SK-N-SH (cell line): ENCODE results near the gene PRRT4. TPM values are rescaled to one million over a fixed set of nuclear protein-coding genes. Genes with fewer than 3 reads are reported as not detected.

Experiments
- CTCF ChIA-PET: fragments of 300-600, 350-600 bp; formaldehyde crosslinking; extraction: SDS; loops from one replicate; lab custom pipeline; 2021; lab: Yijun Ruan, JAX
- POLR2A ChIA-PET: fragments of 350-600 bp; sonication (Branson Sonifier 250); formaldehyde crosslinking; extraction: SDS; loops from one replicate; lab custom pipeline; 2020; ENCODE audit warnings: antibody characterized with exemption, inconsistent platforms; lab: Yijun Ruan, JAX
- DNase-seq: peaks from one replicate; pipeline ENCODE4 v3.0.0; 2012
- H2AFZ ChIP-seq: fragments of 200-600 bp; sonication (generic); 2 replicates; pipeline ENCODE4 v1.8.1; 2016; ENCODE audit warnings: antibody characterized with exemption, mild to moderate bottlenecking, low read depth
- H3F3A ChIP-seq: fragments of 200-600 bp; sonication (generic); replicated peaks from 2 replicates; pipeline ENCODE3; 2016; ENCODE audit warnings: antibody characterized with exemption, mild to moderate bottlenecking; ENCODE audit not compliant: insufficient read depth
- H3K27ac ChIP-seq, 2 experiments: fragments of 200-500 bp in 1 of 2; fragments of 200-600 bp in 1 of 2; sonication (Bioruptor generic) in 1 of 2; sonication (generic), shearing (Covaris generic) in 1 of 2; 2 replicates each; pipeline versions ENCODE4 v1.5.1 to v1.6.1; 2014 to 2016; ENCODE audit warnings: low read depth in 2 of 2, inconsistent platforms in 1 of 2, low read length in 1 of 2, mild to moderate bottlenecking in 1 of 2, mixed read lengths in 1 of 2
- H3K27me3 ChIP-seq: fragments of 200-600 bp; sonication (generic), shearing (Covaris generic); 2 replicates; pipeline ENCODE4 v1.6.1; 2016; ENCODE audit warnings: mixed run types; ENCODE audit not compliant: insufficient read depth
- H3K36me3 ChIP-seq, 2 experiments: fragments of 200-500 bp in 1 of 2; fragments of 200-600 bp in 1 of 2; sonication (Bioruptor generic) in 1 of 2; sonication (generic) in 1 of 2; replicated peaks in 1 of 2; 2 replicates each; pipeline versions ENCODE3 to v1.5.1; 2014 to 2016; ENCODE audit warnings: low read length in 1 of 2, mild to moderate bottlenecking in 1 of 2; ENCODE audit not compliant: insufficient read depth in 2 of 2, control insufficient read depth in 1 of 2
- H3K4me1 ChIP-seq, 2 experiments: fragments of 200-500 bp in 1 of 2; fragments of 200-600 bp in 1 of 2; sonication (Bioruptor generic) in 1 of 2; sonication (generic), shearing (Covaris generic) in 1 of 2; 2 replicates each; pipeline versions ENCODE4 v1.5.1 to v1.6.1; 2014 to 2016; ENCODE audit warnings: low read depth in 1 of 2, low read length in 1 of 2, mixed run types in 1 of 2; ENCODE audit not compliant: insufficient read depth in 2 of 2, control insufficient read depth in 1 of 2
- H3K4me2 ChIP-seq: fragments of 200-600 bp; sonication (generic), shearing (Covaris generic); 2 replicates; pipeline ENCODE4 v1.6.1; 2017; ENCODE audit warnings: mixed run types
- H3K4me3 ChIP-seq, 2 experiments: fragments of 200-500 bp in 1 of 2; fragments of 200-600 bp in 1 of 2; sonication (Bioruptor generic) in 1 of 2; sonication (generic), shearing (Covaris generic) in 1 of 2; 2 replicates each; pipeline versions ENCODE4 v1.5.1 to v1.8.1; 2014 to 2016; ENCODE audit warnings: low read depth in 2 of 2, inconsistent platforms in 1 of 2, low read length in 1 of 2, mild to moderate bottlenecking in 1 of 2, mixed read lengths in 1 of 2, moderate library complexity in 1 of 2
- H3K79me2 ChIP-seq: fragments of 200-600 bp; sonication (generic); 2 replicates; pipeline ENCODE4 v1.8.1; 2017; ENCODE audit warnings: mild to moderate bottlenecking; ENCODE audit not compliant: insufficient read depth
- H3K9ac ChIP-seq: fragments of 200-600 bp; sonication (generic); 2 replicates; pipeline ENCODE4 v1.6.1; 2017; ENCODE audit warnings: mixed run types
- H3K9me2 ChIP-seq: fragments of 200-600 bp; sonication (generic); 2 replicates; pipeline ENCODE4 v1.6.1; 2017; ENCODE audit warnings: mixed run types
- H3K9me3 ChIP-seq: fragments of 200-600 bp; sonication (generic); 2 replicates; pipeline ENCODE4 v1.6.1; 2017; ENCODE audit warnings: mixed run types, mild to moderate bottlenecking, moderate library complexity
- H4K20me1 ChIP-seq: fragments of 200-600 bp; sonication (generic); 2 replicates; pipeline ENCODE4 v1.6.1; 2017; ENCODE audit warnings: mild to moderate bottlenecking, mixed run types; ENCODE audit not compliant: insufficient read depth
- CHD2 ChIP-seq: fragments of 150-350 bp; IDR thresholded peaks from 2 replicates; pipeline ENCODE4 v1.6.1; 2018; ENCODE audit warnings: low read length; ENCODE audit not compliant: partially characterized antibody
- CTCF ChIP-seq: fragments of 200-600 bp; sonication (generic); IDR thresholded peaks from 2 replicates; pipeline ENCODE4 v1.6.1; 2017; ENCODE audit warnings: antibody characterized with exemption, mild to moderate bottlenecking, moderate library complexity
- EP300 ChIP-seq, 2 experiments: IDR thresholded peaks; 2 replicates each; pipeline versions ENCODE4 v1.4.0 to v1.6.1; 2012; ENCODE audit warnings: borderline replicate concordance in 1 of 2, low read depth in 1 of 2, low read length in 1 of 2
- FOSL2 ChIP-seq: IDR thresholded peaks from 2 replicates; pipeline ENCODE4 v1.4.0; 2012; ENCODE audit warnings: low read depth, mild to moderate bottlenecking, moderate library complexity, borderline replicate concordance
- GABPA ChIP-seq: IDR thresholded peaks from 2 replicates; pipeline ENCODE4 v1.4.0; 2012; ENCODE audit warnings: low read depth, mild to moderate bottlenecking
- MAX ChIP-seq: IDR thresholded peaks from 2 replicates; pipeline ENCODE4 v1.4.0; 2012; ENCODE audit warnings: low read depth
- MEF2A ChIP-seq: IDR thresholded peaks from 2 replicates; pipeline ENCODE4 v1.4.0; 2012; ENCODE audit warnings: low read depth, borderline replicate concordance
- NFIC ChIP-seq: IDR thresholded peaks from 2 replicates; pipeline ENCODE4 v1.4.0; 2012; ENCODE audit warnings: borderline replicate concordance
- PBX3 ChIP-seq: IDR thresholded peaks from 2 replicates; pipeline ENCODE4; 2012
- POLR2AphosphoS5 ChIP-seq: IDR thresholded peaks from 2 replicates; pipeline ENCODE4 v1.6.1; 2012; ENCODE audit warnings: low read depth, low read length
- RCOR1 ChIP-seq: fragments of 150-350 bp; IDR thresholded peaks from 2 replicates; pipeline ENCODE4 v1.6.1; 2017; ENCODE audit warnings: antibody characterized with exemption, low read length
- RFX5 ChIP-seq: IDR thresholded peaks from 2 replicates; pipeline ENCODE4 v1.6.1; 2012; ENCODE audit warnings: mild to moderate bottlenecking, improper control_type of control experiment, low read length
- RXRA ChIP-seq: IDR thresholded peaks from 2 replicates; pipeline ENCODE4 v1.4.0; 2012; ENCODE audit warnings: low read depth, mild to moderate bottlenecking, borderline replicate concordance
- SMC3 ChIP-seq: IDR thresholded peaks from 2 replicates; pipeline ENCODE4 v1.6.1; 2012; ENCODE audit warnings: low read depth, low read length, improper control_type of control experiment
- TAF1 ChIP-seq: IDR thresholded peaks from 2 replicates; pipeline ENCODE4 v1.6.1; 2012; ENCODE audit warnings: low read depth, mild to moderate bottlenecking, low read length, moderate library complexity, borderline replicate concordance
- TEAD4 ChIP-seq: IDR thresholded peaks from 2 replicates; pipeline ENCODE4 v1.4.0; 2012; ENCODE audit warnings: mild to moderate bottlenecking, borderline replicate concordance; ENCODE audit not compliant: insufficient read depth
- USF2 ChIP-seq: fragments of 150-350 bp; IDR thresholded peaks from 2 replicates; pipeline ENCODE4 v1.6.1; 2017; ENCODE audit warnings: antibody characterized with exemption, low read length, low read depth, borderline replicate concordance
- YY1 ChIP-seq: IDR thresholded peaks from 2 replicates; pipeline ENCODE4 v1.4.0; 2012; ENCODE audit warnings: low read depth, mild to moderate bottlenecking
- WGBS: methylation state at CpG from one replicate; pipeline ENCODE4 v1.1.6; 2017; ENCODE audit warnings: low lambda C conversion rate; 5-methylcytosine and 5-hydroxymethylcytosine counted together
- polyA plus RNA-seq, 3 experiments: library from polyadenylated mRNA; depleted of rRNA; stranded (reverse); fragments of >200 nt; gene quantifications; 2 replicates each; pipeline ENCODE4 v1.2.3, GENCODE V29; 2012

The PRRT4 gene
- polyA plus RNA-seq, 1 of the 3 experiments (the other 2 are of a cell fraction), result 1.5 TPM

GRCh38 chr7:128321044-128321422 is 40.5 kb downstream of the PRRT4 start:
- H3K27ac ChIP-seq, result no peak overlapping the region
- no peak overlapping the region for H3K4me3 ChIP-seq
- no peak overlapping the region for H2AFZ ChIP-seq
- no peaks in the 10 kb centered on the region for H4K20me1 ChIP-seq
- peaks cover 79 to 85% of the 10 kb centered on the region in 2 experiments for H3K36me3 ChIP-seq
- no peak for DNase-seq
- no peak overlapping the region for H3K4me2 ChIP-seq
- 92% methylated on average over 5 of the region's 5 CpGs for WGBS
- H3K9ac ChIP-seq, result no peak overlapping the region
- ChIA-PET POLR2A (interaction anchor here (1.2 kb wide), 1 partner anchor 54 kb away, joined by 4 read pairs; no protein-coding TSS in a partner anchor), CTCF (interaction anchor here (0.9 to 6.1 kb wide), 15 partner anchors 9 to 112 kb away, joined by 3 to 29 read pairs (median 5); partner anchors contain the start of gene RBM28)
- H3K4me1 ChIP-seq, result peaks cover 0 to 6% of the 10 kb centered on the region in 2 experiments; a peak in 2 of 4 replicates
- H3K79me2 ChIP-seq, result no peaks in the 10 kb centered on the region
- no peak for TF ChIP-seq SMC3
- no peak for TF ChIP-seq GABPA
- TF ChIP-seq POLR2AphosphoS5, result no peak
- TF ChIP-seq NFIC, result no peak
- no peak for TF ChIP-seq YY1
- no peak for TF ChIP-seq PBX3
- TF ChIP-seq EP300 (IDR thresholded peaks at IDR 0.05; ENCODE audit: borderline replicate concordance in 1 of 2, low read depth in 1 of 2, low read length in 1 of 2), result no peak
- TF ChIP-seq FOSL2, result no peak
- TF ChIP-seq CHD2, result no peak
- no peak for TF ChIP-seq MAX
- no peak for TF ChIP-seq USF2
- TF ChIP-seq TAF1, result no peak
- TF ChIP-seq MEF2A, result no peak
- no peak for TF ChIP-seq RCOR1
- peaks cover 18% of the 10 kb centered on the region for H3F3A ChIP-seq
- no peaks in the 10 kb centered on the region for H3K27me3 ChIP-seq
- H3K9me2 ChIP-seq, result no peaks in the 10 kb centered on the region
- H3K9me3 ChIP-seq, result no peaks in the 10 kb centered on the region

GRCh38 chr7:128318691-128319090 is 42.8 kb downstream of the PRRT4 start:
- Histone ChIP-seq H3K4me3 (no peak overlapping the region), H3K27me3 (no peaks in the 10 kb centered on the region), H3K9ac (no peak overlapping the region), H3K4me2 (no peak overlapping the region), H3K79me2 (no peaks in the 10 kb centered on the region), H2AFZ (no peak overlapping the region), H3K9me2 (no peaks in the 10 kb centered on the region), H3K36me3 (peaks cover 79 to 83% of the 10 kb centered on the region in 2 experiments), H4K20me1 (no peaks in the 10 kb centered on the region), H3F3A (peaks cover 7% of the 10 kb centered on the region), H3K9me3 (no peaks in the 10 kb centered on the region), H3K27ac (no peak overlapping the region), H3K4me1 (peaks cover 0 to 2% of the 10 kb centered on the region in 2 experiments; a peak in 2 of 4 replicates)
- POLR2A ChIA-PET, result no interaction called here
- WGBS, result 96% methylated on average over 5 of the region's 5 CpGs
- no peak for TF ChIP-seq TEAD4
- no peak for TF ChIP-seq RXRA
- TF ChIP-seq RCOR1, result no peak
- TF ChIP-seq RFX5, result no peak
- no peak for TF ChIP-seq CTCF
- CTCF ChIA-PET, result interaction anchor here (1.1 to 2.4 kb wide), 4 partner anchors 29 to 110 kb away, joined by 3 to 5 read pairs (median 4); no protein-coding TSS in a partner anchor
- no peak for DNase-seq
